HepG2 (cell line): ENCODE data around the gene TRIM42. TPM values are rescaled to one million over a fixed set of nuclear protein-coding genes. Genes with fewer than 3 reads are reported as not detected.
A peak's percentile ranks its signal among the peaks of the same experiment; 100 is the strongest.

Source experiments
- CSRNP2 ChIP-seq: sonication (generic); formaldehyde crosslinking; conservative IDR thresholded peaks from 2 replicates; pipeline ENCODE4 v1.8.0; 2022; ENCODE audit warnings: low read depth, missing genetic modification reagents
- GATAD2A ChIP-seq: IDR thresholded peaks from 2 replicates; pipeline ENCODE4 v1.6.1; 2016
- HOXA3 ChIP-seq: sonication (generic); formaldehyde crosslinking; IDR thresholded peaks from 2 replicates; pipeline ENCODE4 v1.5.0; 2020; ENCODE audit warnings: missing genetic modification reagents
- KIAA2018 ChIP-seq: sonication (generic); formaldehyde crosslinking; IDR thresholded peaks from 2 replicates; pipeline ENCODE4 v1.5.0; 2020; ENCODE audit warnings: mild to moderate bottlenecking, missing genetic modification reagents, borderline replicate concordance
- PRMT3 ChIP-seq: sonication (generic); formaldehyde crosslinking; IDR thresholded peaks from 2 replicates; pipeline ENCODE4 v1.8.1; 2022; ENCODE audit warnings: low read depth, mild to moderate bottlenecking, moderate library complexity, missing genetic modification reagents, borderline replicate concordance
- ZNF549 ChIP-seq: sonication (generic); formaldehyde crosslinking; IDR thresholded peaks from 2 replicates; pipeline ENCODE4 v1.5.0; 2020; ENCODE audit warnings: missing genetic modification reagents
- ZNF83 ChIP-seq: sonication (generic); formaldehyde crosslinking; IDR thresholded peaks from 2 replicates; pipeline ENCODE4 v1.4.0; 2020; ENCODE audit warnings: missing genetic modification reagents, mild to moderate bottlenecking, borderline replicate concordance
- polyA plus RNA-seq, 8 experiments: library from polyadenylated mRNA; depleted of rRNA in 3 of 8; stranded (reverse) in 7 of 8; unstranded in 1 of 8; fragments of >200 nt; fragmentation: Illumina TruSeq in 4 of 8; extraction: Trizol in 4 of 8; gene quantifications; 2 replicates each; pipeline versions ENCODE4 v1.2.1 to v1.2.3, GENCODE V29; 2011 to 2016; ENCODE audit warnings: low read depth in 4 of 8, missing spikeins in 1 of 8, mixed read lengths in 1 of 8; ENCODE audit not compliant: insufficient read depth in 1 of 8
- total RNA-seq, 5 experiments: library from RNA; depleted of rRNA; stranded (reverse); fragments of >200 nt; fragmentation: Illumina TruSeq; extraction: Trizol; gene quantifications; 2 replicates each; pipeline ENCODE4 v1.2.3, GENCODE V29; 2016; ENCODE audit warnings: low read depth in 1 of 5
- TF ChIP-seq, protein P1 (sequence below): sonication (generic); formaldehyde crosslinking; IDR thresholded peaks from 2 replicates; pipeline ENCODE4 v1.8.0; 2022; ENCODE audit warnings: mild to moderate bottlenecking, missing genetic modification reagents
- TF ChIP-seq, protein P2 (sequence below): sonication (generic); formaldehyde crosslinking; IDR thresholded peaks from 2 replicates; pipeline ENCODE4 v1.8.1; 2023; ENCODE audit warnings: mild to moderate bottlenecking, missing genetic modification reagents
- TF ChIP-seq, protein P3 (sequence below): sonication (generic); formaldehyde crosslinking; IDR thresholded peaks from 2 replicates; pipeline ENCODE4 v1.4.0; 2020; ENCODE audit warnings: missing genetic modification reagents
- TF ChIP-seq, protein P4 (sequence below): sonication (generic); formaldehyde crosslinking; IDR thresholded peaks from 2 replicates; pipeline ENCODE4 v1.5.1; 2020; ENCODE audit warnings: mild to moderate bottlenecking, moderate library complexity, missing genetic modification reagents
- TF ChIP-seq, protein P5 (sequence below): IDR thresholded peaks from 2 replicates; pipeline ENCODE4 v1.6.1; 2016; ENCODE audit warnings: missing biosample characterization, missing genetic modification reagents, low read depth

Gene TRIM42
- total and polyA plus RNA-seq, 2 of the 13 experiments (the other 11 are each of a cell fraction or from before 2014, with no cell fraction given): not detected

GRCh38 chr3:140711390-140712035 lies 33.6 kb downstream of the TRIM42 start (continued):
- TF ChIP-seq KIAA2018: no peak
- TF ChIP-seq ZNF549 (CRISPR knock-in tag): no peak
- peak; percentile 52 for TF ChIP-seq HOXA3 (CRISPR knock-in tag)
- no peak for TF ChIP-seq PRMT3 (CRISPR knock-in tag)
- TF ChIP-seq, protein P1, sequence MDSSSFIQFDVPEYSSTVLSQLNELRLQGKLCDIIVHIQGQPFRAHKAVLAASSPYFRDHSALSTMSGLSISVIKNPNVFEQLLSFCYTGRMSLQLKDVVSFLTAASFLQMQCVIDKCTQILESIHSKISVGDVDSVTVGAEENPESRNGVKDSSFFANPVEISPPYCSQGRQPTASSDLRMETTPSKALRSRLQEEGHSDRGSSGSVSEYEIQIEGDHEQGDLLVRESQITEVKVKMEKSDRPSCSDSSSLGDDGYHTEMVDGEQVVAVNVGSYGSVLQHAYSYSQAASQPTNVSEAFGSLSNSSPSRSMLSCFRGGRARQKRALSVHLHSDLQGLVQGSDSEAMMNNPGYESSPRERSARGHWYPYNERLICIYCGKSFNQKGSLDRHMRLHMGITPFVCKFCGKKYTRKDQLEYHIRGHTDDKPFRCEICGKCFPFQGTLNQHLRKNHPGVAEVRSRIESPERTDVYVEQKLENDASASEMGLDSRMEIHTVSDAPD: peak; percentile 60; the same call in 1 of the 2 replicates
- TF ChIP-seq ZNF83 (CRISPR knock-in tag): no peak
- TF ChIP-seq, protein P2, sequence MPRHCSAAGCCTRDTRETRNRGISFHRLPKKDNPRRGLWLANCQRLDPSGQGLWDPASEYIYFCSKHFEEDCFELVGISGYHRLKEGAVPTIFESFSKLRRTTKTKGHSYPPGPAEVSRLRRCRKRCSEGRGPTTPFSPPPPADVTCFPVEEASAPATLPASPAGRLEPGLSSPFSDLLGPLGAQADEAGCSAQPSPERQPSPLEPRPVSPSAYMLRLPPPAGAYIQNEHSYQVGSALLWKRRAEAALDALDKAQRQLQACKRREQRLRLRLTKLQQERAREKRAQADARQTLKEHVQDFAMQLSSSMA (CRISPR knock-in tag): no peak
- TF ChIP-seq CSRNP2: no peak
- peak; percentile 93 for TF ChIP-seq GATAD2A (CRISPR knock-in tag)
- TF ChIP-seq, protein P3, sequence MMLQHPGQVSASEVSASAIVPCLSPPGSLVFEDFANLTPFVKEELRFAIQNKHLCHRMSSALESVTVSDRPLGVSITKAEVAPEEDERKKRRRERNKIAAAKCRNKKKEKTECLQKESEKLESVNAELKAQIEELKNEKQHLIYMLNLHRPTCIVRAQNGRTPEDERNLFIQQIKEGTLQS (CRISPR knock-in tag): peak; percentile 75
- TF ChIP-seq, protein P4, sequence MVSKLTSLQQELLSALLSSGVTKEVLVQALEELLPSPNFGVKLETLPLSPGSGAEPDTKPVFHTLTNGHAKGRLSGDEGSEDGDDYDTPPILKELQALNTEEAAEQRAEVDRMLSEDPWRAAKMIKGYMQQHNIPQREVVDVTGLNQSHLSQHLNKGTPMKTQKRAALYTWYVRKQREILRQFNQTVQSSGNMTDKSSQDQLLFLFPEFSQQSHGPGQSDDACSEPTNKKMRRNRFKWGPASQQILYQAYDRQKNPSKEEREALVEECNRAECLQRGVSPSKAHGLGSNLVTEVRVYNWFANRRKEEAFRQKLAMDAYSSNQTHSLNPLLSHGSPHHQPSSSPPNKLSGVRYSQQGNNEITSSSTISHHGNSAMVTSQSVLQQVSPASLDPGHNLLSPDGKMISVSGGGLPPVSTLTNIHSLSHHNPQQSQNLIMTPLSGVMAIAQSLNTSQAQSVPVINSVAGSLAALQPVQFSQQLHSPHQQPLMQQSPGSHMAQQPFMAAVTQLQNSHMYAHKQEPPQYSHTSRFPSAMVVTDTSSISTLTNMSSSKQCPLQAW (CRISPR knock-in tag): 0 out of 2 replicates have a peak, but pooled peaks have one; percentile 56
- TF ChIP-seq, protein P5, sequence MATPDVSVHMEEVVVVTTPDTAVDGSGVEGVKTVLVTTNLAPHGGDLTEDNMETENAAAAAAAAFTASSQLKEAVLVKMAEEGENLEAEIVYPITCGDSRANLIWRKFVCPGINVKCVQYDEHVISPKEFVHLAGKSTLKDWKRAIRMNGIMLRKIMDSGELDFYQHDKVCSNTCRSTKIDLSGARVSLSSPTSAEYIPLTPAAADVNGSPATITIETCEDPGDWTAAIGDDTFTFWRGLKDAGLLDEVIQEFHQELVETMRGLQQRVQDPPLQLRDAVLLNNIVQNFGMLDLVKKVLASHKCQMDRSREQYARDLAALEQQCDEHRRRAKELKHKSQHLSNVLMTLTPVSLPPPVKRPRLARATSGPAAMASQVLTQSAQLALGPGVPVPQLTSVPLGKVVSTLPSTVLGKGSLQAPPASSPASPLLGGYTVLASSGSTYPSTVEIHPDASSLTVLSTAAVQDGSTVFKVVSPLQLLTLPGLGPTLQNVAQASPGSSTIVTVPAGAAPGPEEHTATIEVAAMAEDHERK (CRISPR knock-in tag): no peak
